ENCODE data around the gene RSAD1.
A peak's percentile ranks its signal among the peaks of the same experiment; 100 is the strongest.
"Not testable (repeated sequence)": the region's sequence is repeated elsewhere in the genome, so short reads cannot be mapped to it uniquely, and the experiment has no call there.

Gene RSAD1

GRCh38 chr17:50474523-50474922, 4.1 kb upstream of the RSAD1 start:
- no peak for DNase-seq

DNA sequence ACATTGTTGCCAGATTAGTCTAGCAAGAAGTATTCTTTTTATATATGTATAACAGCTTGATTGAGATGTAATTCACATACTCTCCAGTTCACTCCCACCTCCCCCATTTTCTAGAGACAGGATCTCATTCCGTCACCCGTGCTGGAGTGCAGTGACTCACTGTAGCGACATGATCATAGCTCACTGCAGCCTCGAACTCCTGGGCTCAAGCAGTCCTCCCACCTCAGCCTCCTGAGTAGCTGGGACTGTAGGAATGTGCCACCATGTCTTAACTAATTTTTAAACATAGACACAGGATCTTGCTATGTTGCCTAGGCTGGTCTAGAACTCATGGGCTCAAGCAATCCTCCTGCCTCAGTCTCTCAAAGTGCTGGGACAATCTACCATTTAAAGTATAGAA, 3.3 kb upstream of the RSAD1 start:
- no peak for DNase-seq

GRCh38 chr17:50475775-50476544, 2.7 kb upstream of the RSAD1 start:
- DNase-seq = not testable (repeated sequence)

- no peak for DNase-seq
These were observed 1.9 kb upstream of the RSAD1 start for GRCh38 chr17:50476545-50477315.

- no peak for DNase-seq
These were observed 684 bp upstream of the RSAD1 start for GRCh38 chr17:50477976-50478375.

DNA sequence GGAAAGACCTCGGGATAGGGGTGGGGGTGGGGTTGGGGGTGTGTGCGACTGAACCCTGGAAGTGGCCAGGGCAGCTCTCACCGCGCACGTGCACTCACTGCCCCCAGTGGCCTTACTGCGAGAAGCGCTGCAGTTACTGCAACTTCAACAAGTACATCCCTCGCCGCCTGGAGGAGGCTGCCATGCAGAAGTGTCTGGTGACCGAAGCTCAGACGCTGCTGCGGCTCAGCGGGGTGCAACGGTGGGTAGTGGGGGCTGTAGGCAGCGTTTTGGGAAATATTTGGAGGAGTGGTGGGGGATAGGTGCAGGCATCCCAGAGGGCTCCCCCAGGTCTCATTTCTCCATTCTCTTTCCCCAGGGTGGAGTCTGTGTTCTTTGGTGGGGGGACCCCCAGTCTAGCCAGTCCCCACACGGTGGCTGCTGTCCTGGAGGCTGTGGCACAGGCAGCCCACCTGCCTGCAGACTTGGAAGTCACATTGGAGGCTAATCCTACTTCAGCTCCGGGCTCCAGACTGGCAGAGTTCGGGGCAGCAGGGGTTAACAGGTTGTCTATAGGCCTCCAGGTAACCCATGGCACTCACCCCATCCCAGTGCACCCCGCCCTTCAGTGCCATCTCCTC, 972 bp downstream of the RSAD1 start:
- peak; percentile 56 to 63 for DNase-seq

- DNase-seq = no peak
These were observed 1.6 kb downstream of the RSAD1 start for GRCh38 chr17:50480142-50480764.

GRCh38 chr17:50480854-50481490, 2.3 kb downstream of the RSAD1 start:
- DNase-seq = no peak

DNA sequence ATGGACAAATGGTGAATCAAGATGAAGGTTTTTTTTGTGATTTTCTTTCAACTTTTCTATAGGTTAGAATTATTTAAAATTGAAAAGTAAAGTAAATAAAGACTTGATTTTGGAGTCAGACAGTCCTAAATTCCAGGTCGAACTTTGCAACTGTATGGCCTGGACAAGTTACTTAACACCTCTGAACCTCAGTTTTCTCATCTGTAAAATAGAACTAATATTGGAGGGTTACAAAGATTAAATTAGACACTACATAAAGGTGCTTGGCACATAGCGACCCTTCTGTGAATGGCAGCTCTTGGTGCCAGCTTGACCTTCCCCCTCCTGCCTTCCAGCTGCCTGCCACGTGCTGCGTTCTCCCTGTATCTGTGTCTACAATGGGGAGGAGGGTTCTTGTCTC, 3.0 kb downstream of the RSAD1 start:
- no peak for DNase-seq

DNA sequence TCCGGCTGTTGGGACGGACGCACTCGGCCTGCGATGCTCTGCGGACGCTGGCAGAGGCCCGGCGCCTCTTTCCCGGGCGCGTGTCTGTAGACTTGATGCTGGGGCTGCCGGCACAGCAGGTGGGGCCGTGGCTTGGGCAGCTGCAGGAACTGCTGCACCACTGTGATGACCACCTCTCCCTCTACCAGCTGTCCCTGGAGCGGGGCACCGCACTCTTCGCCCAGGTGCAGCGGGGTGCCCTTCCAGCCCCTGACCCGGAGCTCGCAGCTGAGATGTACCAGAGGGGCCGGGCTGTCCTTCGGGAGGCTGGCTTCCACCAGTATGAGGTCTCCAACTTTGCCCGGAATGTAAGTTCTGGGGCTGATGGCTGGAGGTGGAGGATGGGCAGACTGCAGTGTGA, 3.5 kb downstream of the RSAD1 start:
- DNase-seq = no peak

DNA sequence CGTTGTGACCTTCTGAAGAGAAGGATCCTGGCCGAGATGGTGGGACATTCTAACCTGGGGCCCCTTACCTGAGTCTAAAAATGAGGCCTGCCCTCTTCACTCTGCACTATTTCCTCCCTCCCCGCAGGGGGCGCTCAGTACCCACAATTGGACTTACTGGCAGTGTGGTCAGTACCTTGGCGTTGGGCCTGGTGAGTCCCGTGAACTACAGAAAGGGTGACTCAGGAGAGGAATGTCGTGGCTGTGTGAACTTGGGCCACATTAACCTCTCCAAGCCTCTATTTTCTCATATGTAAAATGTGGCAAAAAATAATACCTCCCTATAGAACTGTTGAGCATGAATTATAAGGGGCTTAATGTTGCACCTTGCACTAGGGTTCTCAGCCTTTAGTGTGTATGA, 3.9 kb downstream of the RSAD1 start:
- DNase-seq = peak; percentile 62 to 66

DNA sequence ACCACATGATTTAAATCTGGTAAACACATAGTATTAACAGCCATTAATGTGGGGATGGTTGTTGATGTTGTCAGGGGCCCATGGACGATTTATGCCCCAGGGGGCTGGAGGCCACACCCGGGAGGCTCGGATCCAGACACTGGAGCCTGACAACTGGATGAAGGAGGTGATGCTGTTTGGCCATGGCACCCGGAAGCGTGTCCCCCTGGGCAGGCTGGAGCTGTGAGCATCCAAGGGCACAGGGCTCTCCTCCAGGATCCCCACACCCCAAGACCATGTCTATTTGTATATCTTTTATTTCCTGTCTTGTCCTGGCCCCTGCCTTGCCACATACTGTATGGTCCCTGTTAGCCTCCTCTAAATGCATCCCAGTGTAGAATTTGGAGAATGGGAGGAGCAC, 4.6 kb downstream of the RSAD1 start:
- DNase-seq = no peak

DNA sequence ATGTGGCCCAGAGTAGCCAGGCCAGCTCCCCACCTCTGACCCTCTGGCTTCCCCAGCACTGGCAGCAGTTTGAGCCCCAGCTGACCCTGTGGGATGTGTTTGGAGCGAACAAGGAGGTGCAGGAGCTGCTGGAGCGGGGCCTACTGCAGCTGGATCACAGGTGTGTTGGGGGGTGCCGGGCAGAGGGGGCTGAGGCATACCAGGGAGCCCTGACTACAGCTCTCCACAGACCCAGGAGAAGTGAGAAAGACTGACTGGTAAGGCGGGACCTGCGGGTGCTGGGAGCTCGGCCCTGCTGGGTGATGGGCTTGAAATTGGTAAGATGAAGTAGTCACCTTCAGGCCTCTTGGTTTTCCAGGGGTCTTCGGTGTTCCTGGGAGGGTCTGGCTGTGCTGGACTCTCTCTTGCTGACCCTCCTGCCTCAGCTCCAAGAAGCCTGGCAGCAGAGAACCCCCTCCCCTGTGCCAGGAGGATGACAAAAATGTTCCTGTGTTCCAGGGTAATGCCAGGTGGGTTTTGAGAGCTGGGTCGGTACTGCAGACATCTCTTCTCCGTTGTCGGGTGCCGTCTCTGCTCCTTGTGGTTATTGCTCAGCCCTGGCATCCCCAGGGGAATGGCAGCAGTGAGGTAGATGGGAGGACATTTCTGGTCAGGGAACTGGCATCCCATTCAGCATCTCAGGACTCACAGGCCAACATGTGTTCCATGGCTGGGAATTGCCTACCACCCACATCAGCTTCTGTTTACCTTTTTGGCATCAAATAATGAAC, 5.9 kb downstream of the RSAD1 start:
- no peak for DNase-seq

GRCh38 chr17:50487213-50488096, 8.8 kb downstream of the RSAD1 start:
- no peak for DNase-seq

- DNase-seq = no peak
These were observed 10.2 kb downstream of the RSAD1 start for GRCh38 chr17:50488880-50489279.

DNA sequence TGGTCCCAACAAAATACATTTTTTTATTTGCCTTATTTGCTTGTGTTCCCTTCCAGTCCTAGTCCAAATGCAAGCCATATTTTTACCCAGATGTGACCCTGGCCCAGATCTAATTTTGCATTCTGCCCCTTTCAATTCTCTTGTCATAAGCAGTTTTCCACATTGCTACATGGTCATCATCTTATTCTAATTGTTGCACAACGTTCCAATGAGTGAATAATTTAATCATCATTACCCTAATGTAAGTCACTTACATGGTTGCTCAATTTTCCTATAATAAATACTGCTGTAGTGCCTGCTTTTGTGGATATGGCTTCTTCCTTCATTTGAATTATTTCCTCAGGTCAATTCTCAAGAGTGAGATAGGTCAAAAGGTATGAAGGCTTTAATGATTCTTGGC, 12.8 kb downstream of the RSAD1 start:
- no peak for DNase-seq

- DNase-seq = no peak
These were observed 13.6 kb downstream of the RSAD1 start for GRCh38 chr17:50492214-50492613.

- DNase-seq = no peak
These were observed 15.1 kb downstream of the RSAD1 start for GRCh38 chr17:50493744-50494143.

GRCh38 chr17:50495217-50495823, 16.7 kb downstream of the RSAD1 start:
- DNase-seq = no peak

DNA sequence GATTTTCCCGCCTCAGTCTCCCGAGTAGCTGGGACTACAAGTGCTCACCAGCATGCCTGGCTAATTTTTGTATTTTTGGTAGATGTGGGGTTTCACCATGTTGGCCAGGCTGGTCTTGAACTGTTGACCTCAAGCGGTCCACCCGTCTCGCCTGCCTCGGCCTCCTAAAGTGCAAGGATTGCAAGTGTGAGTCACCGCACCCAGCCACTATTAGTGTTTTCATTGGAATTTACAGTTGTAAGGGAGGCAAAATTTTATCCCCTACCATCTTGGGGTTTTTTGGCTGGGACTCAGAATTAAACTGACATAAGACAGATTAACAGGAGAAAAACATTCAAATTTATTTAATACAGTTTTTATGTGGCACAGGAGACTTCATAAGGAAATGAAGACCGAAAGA, 17.3 kb downstream of the RSAD1 start:
- DNase-seq = no peak

Measured in activated CD4-positive, alpha-beta T cell treated with anti-CD3 and anti-CD28 coated beads, Interleukin-2, amount 50 U/mL, for 4 hours (primary cell).